Ramos (cell line): ENCODE results near the gene MAGEA3.
"Not testable (repeated sequence)": the region's sequence is repeated elsewhere in the genome, so short reads cannot be mapped to it uniquely, and the experiment has no call there.

Experiments
- in situ Hi-C: fragments of 300-500 bp; cut with MboI; formaldehyde crosslinking; loops from one replicate; pipeline ENCODE4 v1.14.3; 2022; ENCODE audit warnings: low sequenced_read_pairs; ENCODE audit not compliant: unreplicated experiment

Gene MAGEA3

GRCh38 chrX:152697952-152698931 lies at the start of gene MAGEA3:
MAGEA3 (plus strand) TSS chrX:152698794; CDS start chrX:152700833, 2,039 bp downstream.
- in situ Hi-C loops = not testable (repeated sequence)

- in situ Hi-C loops = no loop called here
Observed at GRCh38 chrX:152652060-152652459, 46.5 kb upstream of the MAGEA3 start.

- in situ Hi-C loops = no loop called here
Observed at GRCh38 chrX:152652467-152652866, 46.1 kb upstream of the MAGEA3 start.

GRCh38 chrX:152656087-152656486 lies 42.5 kb upstream of the MAGEA3 start:
- in situ Hi-C loops = no loop called here

GRCh38 chrX:152656890-152657289 lies 41.7 kb upstream of the MAGEA3 start:
- in situ Hi-C loops = no loop called here

- in situ Hi-C loops = no loop called here
Observed at GRCh38 chrX:152658302-152658701, 40.3 kb upstream of the MAGEA3 start.

- in situ Hi-C loops = no loop called here
Observed at GRCh38 chrX:152663086-152663485, 35.5 kb upstream of the MAGEA3 start.

GRCh38 chrX:152674135-152674534 lies 24.5 kb upstream of the MAGEA3 start:
- in situ Hi-C loops = no loop called here

- in situ Hi-C loops = not testable (repeated sequence)
Observed at GRCh38 chrX:152674652-152675051, 23.9 kb upstream of the MAGEA3 start.

GRCh38 chrX:152681012-152681411 lies 17.6 kb upstream of the MAGEA3 start:
- in situ Hi-C loops = not testable (repeated sequence)

- in situ Hi-C loops = not testable (repeated sequence)
Observed at GRCh38 chrX:152700390-152700789, 1.8 kb downstream of the MAGEA3 start.

- in situ Hi-C loops = not testable (repeated sequence)
Observed at GRCh38 chrX:152706500-152706899, 7.9 kb downstream of the MAGEA3 start.

- in situ Hi-C loops = not testable (repeated sequence)
Observed at GRCh38 chrX:152709173-152709572, 10.6 kb downstream of the MAGEA3 start, which contains the start of gene CSAG2. CSAG2 (minus strand) TSS chrX:152709273; CDS start chrX:152709112, 161 bp downstream.

- in situ Hi-C loops = not testable (repeated sequence)
Observed at GRCh38 chrX:152713195-152713594, 14.6 kb downstream of the MAGEA3 start.

- in situ Hi-C loops = not testable (repeated sequence)
Observed at GRCh38 chrX:152713815-152714787, 15.5 kb downstream of the MAGEA3 start, which contains the start of gene MAGEA2B. MAGEA2B (plus strand) TSS chrX:152714628; CDS start chrX:152717107, 2,479 bp downstream.

- in situ Hi-C loops = no loop called here
Observed at GRCh38 chrX:152725409-152725808, 26.8 kb downstream of the MAGEA3 start.

GRCh38 chrX:152733261-152733975 lies 34.8 kb downstream of the MAGEA3 start, which contains the start of the genes CSAG1 and MAGEA12:
CSAG1 (minus strand) TSS chrX:152733721; CDS start chrX:152732460, 1,261 bp downstream.
MAGEA12 (plus strand) TSS chrX:152733757; CDS start chrX:152736162, 2,405 bp downstream.
- in situ Hi-C loops = no loop called here

GRCh38 chrX:152734143-152734858 lies 35.7 kb downstream of the MAGEA3 start:
- in situ Hi-C loops = not testable (repeated sequence)

GRCh38 chrX:152735101-152735500 lies 36.5 kb downstream of the MAGEA3 start:
- in situ Hi-C loops = no loop called here
